Left lung (tissue), 10 donors: Measurements from ENCODE around the gene BNC2. TPM values are rescaled to one million over a fixed set of nuclear protein-coding genes. Genes with fewer than 3 reads are reported as not detected.

Experiments used
- ATAC-seq: fragments of 200-7000 bp; cut with Tn5 transposase; one replicate; pipeline ENCODE4 v1.9.1; 2020; ENCODE audit warnings: moderate library complexity
- DNase-seq, 4 donors: peaks; one replicate each; pipeline ENCODE4 v3.0.0-alpha.2; 2013 to 2020
- H3K27ac ChIP-seq, 2 donors: fragments of 200-600 bp; sonication (generic) in 1 of 2; one replicate each; pipeline versions ENCODE4 v1.5.0 to v1.8.0; 2020 to 2021
- H3K27me3 ChIP-seq, 2 donors: fragments of 200-600 bp; sonication (generic) in 1 of 2; one replicate each; pipeline versions ENCODE4 v1.5.0 to v1.8.0; 2020 to 2021
- H3K36me3 ChIP-seq, 2 donors: fragments of 200-600 bp; sonication (generic) in 1 of 2; one replicate each; pipeline versions ENCODE4 v1.5.0 to v1.8.0; 2020 to 2021
- H3K4me1 ChIP-seq, 2 donors: fragments of 200-600 bp; one replicate each; pipeline ENCODE4 v1.8.0; 2021
- H3K4me3 ChIP-seq, 2 donors: fragments of 200-600 bp; sonication (generic) in 1 of 2; one replicate each; pipeline versions ENCODE4 v1.5.0 to v1.8.0; 2020 to 2021; ENCODE audit warnings: mild to moderate bottlenecking in 1 of 2
- H3K9me3 ChIP-seq, 2 donors: fragments of 200-600 bp; sonication (generic) in 1 of 2; one replicate each; pipeline versions ENCODE4 v1.5.0 to v1.8.0; 2020 to 2021
- intact Hi-C, 2 donors: fragments of 100-400 bp; cut with DNase I; formaldehyde crosslinking; loops; one replicate each; pipeline versions ENCODE4 v1.11.2 to v1.14.2; 2022
- polyA plus RNA-seq, 6 donors: library from polyadenylated mRNA; unstranded; fragments of 120-200 nt; gene quantifications; one replicate each; pipeline ENCODE4 v1.2.1, GENCODE V29; 2013; ENCODE audit not compliant: insufficient read length in 6 of 6
- total RNA-seq, 2 donors: library from RNA; stranded (reverse); fragmentation: NEBNext Ultra II Directional; extraction: Animal tissue kit (Norgen Biotek cat#: 25700); gene quantifications; one replicate each; pipeline ENCODE4 v1.2.1, GENCODE V29; 2021
- TF ChIP-seq, protein P1 (sequence below), 2 donors: fragments of 200-600 bp; sonication (generic) in 1 of 2; IDR thresholded peaks; one replicate each; pipeline versions ENCODE4 v1.5.0 to v1.8.0; 2021; ENCODE audit warnings: antibody characterized with exemption in 2 of 2
- donor health status: DM: no; HTN: yes; CAD: no.
- donor health status: DM: no; HTN: no; CAD: no.

Gene BNC2
- total and polyA plus RNA-seq, 8 donors = 9.6 to 19.3 (median 12.9) TPM

DNA sequence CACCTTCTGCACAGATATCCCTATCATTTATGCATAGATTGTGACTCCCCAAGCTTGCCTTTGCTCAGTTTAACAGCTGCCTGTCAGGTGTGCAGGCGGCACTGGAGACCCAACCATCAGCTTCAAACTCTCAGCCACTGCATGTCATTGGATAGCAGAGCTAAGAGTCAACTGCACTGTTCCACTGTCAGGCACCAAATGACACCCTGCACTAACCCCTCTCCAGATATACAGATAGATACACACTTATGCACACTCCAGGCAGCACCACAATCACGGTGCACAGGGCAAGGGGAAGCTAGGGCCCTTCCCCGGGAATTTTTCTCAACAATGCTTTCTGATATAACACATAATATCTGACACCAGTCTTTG is 142.3 kb downstream of the BNC2 start:
- no peaks in the 10 kb centered on the region for H3K36me3 ChIP-seq
- DNase-seq (no peak), ATAC-seq (peak; percentile 2)
- H3K27ac ChIP-seq = peak overlapping the region in 1 of 2 donors; percentile 91
- H3K27me3 ChIP-seq = peaks cover 0 to 39% of the 10 kb centered on the region in 2 donors
- TF ChIP-seq, protein P1, sequence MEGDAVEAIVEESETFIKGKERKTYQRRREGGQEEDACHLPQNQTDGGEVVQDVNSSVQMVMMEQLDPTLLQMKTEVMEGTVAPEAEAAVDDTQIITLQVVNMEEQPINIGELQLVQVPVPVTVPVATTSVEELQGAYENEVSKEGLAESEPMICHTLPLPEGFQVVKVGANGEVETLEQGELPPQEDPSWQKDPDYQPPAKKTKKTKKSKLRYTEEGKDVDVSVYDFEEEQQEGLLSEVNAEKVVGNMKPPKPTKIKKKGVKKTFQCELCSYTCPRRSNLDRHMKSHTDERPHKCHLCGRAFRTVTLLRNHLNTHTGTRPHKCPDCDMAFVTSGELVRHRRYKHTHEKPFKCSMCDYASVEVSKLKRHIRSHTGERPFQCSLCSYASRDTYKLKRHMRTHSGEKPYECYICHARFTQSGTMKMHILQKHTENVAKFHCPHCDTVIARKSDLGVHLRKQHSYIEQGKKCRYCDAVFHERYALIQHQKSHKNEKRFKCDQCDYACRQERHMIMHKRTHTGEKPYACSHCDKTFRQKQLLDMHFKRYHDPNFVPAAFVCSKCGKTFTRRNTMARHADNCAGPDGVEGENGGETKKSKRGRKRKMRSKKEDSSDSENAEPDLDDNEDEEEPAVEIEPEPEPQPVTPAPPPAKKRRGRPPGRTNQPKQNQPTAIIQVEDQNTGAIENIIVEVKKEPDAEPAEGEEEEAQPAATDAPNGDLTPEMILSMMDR (IDR thresholded peaks at IDR 0.05) = no peak
- H3K4me1 ChIP-seq = peaks cover 3 to 10% of the 10 kb centered on the region in 2 donors
- H3K9me3 ChIP-seq = no peaks in the 10 kb centered on the region
- intact Hi-C loops = no loop called here
- peak overlapping the region in 1 of 2 donors; percentile 37 for H3K4me3 ChIP-seq

DNA sequence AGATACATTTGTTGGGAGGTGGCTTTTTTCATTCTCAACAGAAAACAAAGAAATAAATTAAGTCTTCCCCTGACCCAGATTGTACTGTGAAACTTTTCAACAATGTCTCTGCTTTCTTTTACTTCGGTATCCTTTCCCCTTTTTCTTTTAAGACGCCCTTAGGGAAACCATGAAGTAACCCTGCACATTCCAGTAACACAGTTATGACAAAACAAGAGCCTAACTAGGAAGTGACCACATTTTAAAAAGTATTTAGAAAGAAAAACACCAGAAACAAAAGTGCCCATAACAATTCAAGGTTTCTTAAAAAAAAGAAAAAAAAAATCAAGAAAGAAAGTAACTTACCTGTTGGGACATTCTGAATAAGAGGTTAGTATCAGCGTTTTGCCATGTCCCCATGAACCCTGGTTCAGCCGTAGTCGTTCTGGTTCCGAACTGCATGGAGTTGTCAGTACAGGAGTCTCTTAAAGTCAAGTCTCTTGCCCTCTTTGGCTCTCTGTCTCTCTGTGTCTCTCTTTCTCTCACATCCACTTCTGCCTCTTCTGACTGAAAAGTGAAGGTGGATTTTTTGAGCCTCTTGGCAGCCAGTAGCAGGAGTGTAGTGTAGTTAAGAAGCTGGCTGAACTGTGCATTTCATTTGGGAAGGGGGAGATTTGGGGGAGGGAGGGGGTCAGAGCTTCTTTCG is 142.9 kb downstream of the BNC2 start:
- no peak for DNase-seq
- H3K27ac ChIP-seq = peak overlapping the region; percentile 83 to 91
- intact Hi-C loops = no loop called here
- peak overlapping the region; percentile 37 to 44 for H3K4me3 ChIP-seq
- TF ChIP-seq, protein P1 (IDR thresholded peaks at IDR 0.05) = no peak
- peaks cover 3 to 10% of the 10 kb centered on the region in 2 donors for H3K4me1 ChIP-seq
- H3K27me3 ChIP-seq = peaks cover 0 to 39% of the 10 kb centered on the region in 2 donors
- H3K36me3 ChIP-seq = no peaks in the 10 kb centered on the region
- H3K9me3 ChIP-seq = no peaks in the 10 kb centered on the region
- peak; percentile 6 for ATAC-seq

DNA sequence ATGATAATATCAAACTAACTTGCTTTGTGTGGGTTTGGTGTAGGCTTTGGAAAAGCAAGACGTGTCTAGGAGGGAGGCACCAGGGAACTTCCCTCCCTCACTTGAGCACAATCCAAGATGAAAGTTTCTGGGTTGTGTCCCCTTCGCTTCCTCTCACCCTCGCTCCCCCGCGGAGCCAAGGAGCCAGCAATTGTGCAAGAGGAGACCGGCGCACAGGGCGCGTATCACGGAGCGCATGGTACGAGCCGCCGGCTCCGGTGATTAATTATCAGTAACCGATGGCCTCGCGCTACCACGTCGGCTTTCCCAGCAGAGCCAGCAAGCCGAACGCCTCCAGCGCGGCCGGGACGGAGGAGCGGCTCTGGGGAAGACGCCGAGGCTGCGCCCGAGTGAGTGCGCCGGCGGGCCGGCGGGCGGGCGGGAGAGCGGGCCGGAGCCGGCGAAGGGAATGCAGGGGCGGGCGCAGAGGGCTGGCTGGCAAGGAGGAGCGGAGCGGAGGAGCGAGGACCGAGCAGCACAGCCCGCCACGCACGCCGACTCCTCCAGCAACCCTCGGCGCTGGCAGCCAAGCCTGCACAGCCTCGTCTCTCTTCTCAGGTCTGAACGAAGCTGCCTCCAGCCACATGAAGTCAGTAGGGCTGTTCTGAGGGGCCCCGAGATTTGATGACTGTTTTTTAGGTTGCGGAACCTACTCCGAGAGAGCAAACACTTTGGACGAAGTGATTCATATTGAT is 143.6 kb downstream of the BNC2 start:
- Histone ChIP-seq H3K27me3 (peaks cover 0 to 39% of the 10 kb centered on the region in 2 donors), H3K36me3 (no peaks in the 10 kb centered on the region), H3K9me3 (no peaks in the 10 kb centered on the region), H3K27ac (peak overlapping the region; percentile 83 to 91), H3K4me1 (peaks cover 3 to 16% of the 10 kb centered on the region in 2 donors), H3K4me3 (peak overlapping the region; percentile 37 to 44)
- ATAC-seq (peak; percentile 80), DNase-seq (peak; percentile 59 to 86 (median 80))
- intact Hi-C loops = no loop called here
- TF ChIP-seq, protein P1 (IDR thresholded peaks at IDR 0.05) = no peak

DNA sequence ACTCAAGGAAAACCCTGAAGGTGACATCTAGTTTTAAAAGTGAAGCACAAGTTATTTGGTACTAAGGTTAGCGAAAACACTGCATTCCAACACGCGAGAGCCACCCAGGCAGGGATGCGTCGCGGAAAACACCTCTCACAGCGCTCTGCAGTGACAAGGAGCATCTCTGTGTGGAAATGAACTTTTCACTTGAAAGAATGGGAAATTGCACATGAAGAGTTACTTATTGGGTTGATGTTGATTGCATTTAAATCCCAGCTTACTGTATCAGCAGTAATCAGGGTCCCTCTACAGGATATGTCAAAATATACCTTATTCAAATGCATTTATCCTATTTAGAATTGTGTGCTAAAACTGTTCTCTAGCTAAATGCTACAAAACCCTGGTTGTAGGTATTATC is 144.4 kb downstream of the BNC2 start:
- intact Hi-C loops = no loop called here
- Histone ChIP-seq H3K27ac (peak overlapping the region; percentile 83 to 91), H3K4me3 (no peak overlapping the region)

More for the DNA sequence above, 144.4 kb downstream of the BNC2 start:
- Histone ChIP-seq H3K27me3 (peaks cover 0 to 39% of the 10 kb centered on the region in 2 donors), H3K4me1 (peaks cover 3 to 16% of the 10 kb centered on the region in 2 donors), H3K36me3 (no peaks in the 10 kb centered on the region), H3K9me3 (no peaks in the 10 kb centered on the region)
- TF ChIP-seq, protein P1 (IDR thresholded peaks at IDR 0.05) = no peak
- ATAC-seq (no peak), DNase-seq (peak in 2 of 4 donors; percentile 60 to 62)
